ENCODE measurements around the gene RPS19.

DNA sequence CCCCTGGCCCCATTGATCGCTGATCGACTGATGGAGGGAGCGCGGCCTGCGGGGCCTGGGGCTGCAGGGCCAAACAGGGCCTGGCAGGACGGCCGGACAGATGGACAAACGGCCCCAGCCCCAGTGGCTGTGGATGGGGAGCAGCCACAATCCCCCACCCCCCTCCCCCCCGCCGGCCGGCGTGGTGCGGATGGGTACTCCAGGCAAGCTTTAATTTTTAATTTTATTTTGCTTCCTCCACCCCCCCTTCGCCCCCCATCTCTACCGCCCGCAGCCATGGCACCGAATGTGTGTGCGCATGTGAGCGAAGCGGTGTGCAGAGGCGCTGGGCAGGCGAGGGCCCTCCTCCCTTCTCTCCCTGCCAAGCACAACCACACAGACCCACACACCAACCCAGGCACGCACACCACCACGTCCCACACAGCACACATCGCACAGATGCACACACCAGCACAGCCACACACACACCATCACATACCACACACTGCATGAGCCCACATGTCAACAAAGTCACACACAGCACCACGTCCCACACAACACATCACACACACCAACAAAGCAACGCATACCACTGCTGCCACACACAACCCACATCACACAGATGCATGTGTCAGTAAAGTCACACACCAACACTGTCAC lies 55.8 kb downstream of the RPS19 start:
- TF ChIP-seq, protein P1, sequence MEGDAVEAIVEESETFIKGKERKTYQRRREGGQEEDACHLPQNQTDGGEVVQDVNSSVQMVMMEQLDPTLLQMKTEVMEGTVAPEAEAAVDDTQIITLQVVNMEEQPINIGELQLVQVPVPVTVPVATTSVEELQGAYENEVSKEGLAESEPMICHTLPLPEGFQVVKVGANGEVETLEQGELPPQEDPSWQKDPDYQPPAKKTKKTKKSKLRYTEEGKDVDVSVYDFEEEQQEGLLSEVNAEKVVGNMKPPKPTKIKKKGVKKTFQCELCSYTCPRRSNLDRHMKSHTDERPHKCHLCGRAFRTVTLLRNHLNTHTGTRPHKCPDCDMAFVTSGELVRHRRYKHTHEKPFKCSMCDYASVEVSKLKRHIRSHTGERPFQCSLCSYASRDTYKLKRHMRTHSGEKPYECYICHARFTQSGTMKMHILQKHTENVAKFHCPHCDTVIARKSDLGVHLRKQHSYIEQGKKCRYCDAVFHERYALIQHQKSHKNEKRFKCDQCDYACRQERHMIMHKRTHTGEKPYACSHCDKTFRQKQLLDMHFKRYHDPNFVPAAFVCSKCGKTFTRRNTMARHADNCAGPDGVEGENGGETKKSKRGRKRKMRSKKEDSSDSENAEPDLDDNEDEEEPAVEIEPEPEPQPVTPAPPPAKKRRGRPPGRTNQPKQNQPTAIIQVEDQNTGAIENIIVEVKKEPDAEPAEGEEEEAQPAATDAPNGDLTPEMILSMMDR (IDR thresholded peaks at IDR 0.05): no peak
- TF ChIP-seq EP300 (IDR thresholded peaks at IDR 0.05): no peak
- no peak for TF ChIP-seq POLR2AphosphoS5 (IDR thresholded peaks at IDR 0.05)
- TF ChIP-seq POLR2A (IDR thresholded peaks at IDR 0.05): no peak

Measured in upper lobe of left lung (tissue), 4 donors.